HepG2 (cell line): ENCODE data around the gene TMCC2. TPM values are rescaled to one million over a fixed set of nuclear protein-coding genes. Genes with fewer than 3 reads are reported as not detected.

Source experiments
- ATAC-seq: fragments of 200-7000 bp; cut with Tn5 transposase; 3 replicates; pipeline ENCODE4 v1.9.1; 2020; ENCODE audit warnings: mild to moderate bottlenecking, moderate library complexity
- BruUV-seq: library from RNA; stranded (reverse); fragments of 400-500 nt; replicated peaks from 2 replicates; lab custom pipeline; 2021; lab: Mats Ljungman, UMichigan
- CTCF ChIA-PET: fragments of 300-600 bp; formaldehyde crosslinking; extraction: SDS; loops from one replicate; lab custom pipeline; 2021; ENCODE audit warnings: low total read pairs, inconsistent platforms, low intra/inter-chr PET ratio; lab: Yijun Ruan, JAX
- POLR2A ChIA-PET: fragments of 350-600 bp; sonication (Branson Sonifier 250); formaldehyde crosslinking; loops from one replicate; lab custom pipeline; 2020; ENCODE audit warnings: antibody characterized with exemption, inconsistent platforms; lab: Yijun Ruan, JAX
- DNase-seq: peaks from one replicate; pipeline ENCODE4 v3.0.0-alpha.2; 2015; ENCODE audit warnings: low spot score
- FAIRE-seq: peaks from 3 replicates; lab custom pipeline; 2011; peaks lifted over from hg19 to GRCh38; lab: Jason Lieb, UNC
- H2AFZ ChIP-seq: one replicate; pipeline ENCODE4 v1.6.1; 2011; ENCODE audit warnings: low read length, inconsistent platforms
- H3K27ac ChIP-seq: fragments of 300-600 bp; 3 replicates; pipeline ENCODE4 v1.8.0; 2011; ENCODE audit warnings: mixed run types, mild to moderate bottlenecking, mixed read lengths, low read length, inconsistent platforms; ENCODE audit not compliant: insufficient read depth; ENCODE audit errors: extremely low read length
- H3K27me3 ChIP-seq, 2 experiments: fragments of 200-600 bp in 1 of 2; 2 replicates in 1 of 2; 3 replicates in 1 of 2; pipeline versions ENCODE4 v1.6.0 to v1.8.0; 2011; ENCODE audit warnings: low read length in 2 of 2, mild to moderate bottlenecking in 2 of 2, moderate library complexity in 2 of 2, inconsistent platforms in 1 of 2; ENCODE audit not compliant: insufficient read depth in 2 of 2, control insufficient read depth in 1 of 2
- H3K36me3 ChIP-seq, 2 experiments: fragments of 200-600 bp in 1 of 2; replicated peaks in 1 of 2; 2 replicates in 1 of 2; 3 replicates in 1 of 2; pipeline versions ENCODE4 v1.5.1 to v1.8.0; 2011; ENCODE audit warnings: low read length in 2 of 2, inconsistent platforms in 1 of 2; ENCODE audit not compliant: insufficient read depth in 2 of 2, control insufficient read depth in 1 of 2
- H3K4me1 ChIP-seq: 2 replicates; pipeline ENCODE4 v1.5.1; 2012; ENCODE audit warnings: low read length, inconsistent platforms; ENCODE audit not compliant: insufficient read depth
- H3K4me2 ChIP-seq: 2 replicates; pipeline ENCODE4 v1.6.0; 2011; ENCODE audit warnings: low read depth, low read length, inconsistent platforms
- H3K4me3 ChIP-seq, 3 experiments: fragments of 200-600 bp in 1 of 3; sonication (generic), shearing (Covaris generic) in 1 of 3; replicated peaks in 1 of 3; 2 replicates each; pipeline ENCODE4 v1.5.1; 2011 to 2016; ENCODE audit warnings: low read length in 3 of 3, inconsistent platforms in 2 of 3, low read depth in 2 of 3, mild to moderate bottlenecking in 2 of 3, control low read depth in 1 of 3, mixed read lengths in 1 of 3; ENCODE audit not compliant: insufficient read depth in 1 of 3
- H3K79me2 ChIP-seq: one replicate; pipeline ENCODE4 v1.6.1; 2011; ENCODE audit warnings: low read length, inconsistent platforms; ENCODE audit not compliant: insufficient read depth
- H3K9ac ChIP-seq: 2 replicates; pipeline ENCODE4 v1.6.0; 2011; ENCODE audit warnings: mild to moderate bottlenecking, low read depth, low read length, inconsistent platforms; ENCODE audit not compliant: insufficient read depth
- H3K9me3 ChIP-seq: 2 replicates; pipeline ENCODE4 v1.5.1; 2012; ENCODE audit warnings: mild to moderate bottlenecking, low read length
- H4K20me1 ChIP-seq: 2 replicates; pipeline ENCODE4 v1.6.0; 2011; ENCODE audit warnings: inconsistent platforms, mild to moderate bottlenecking, low read length, moderate library complexity; ENCODE audit not compliant: insufficient read depth
- ARID2 ChIP-seq: sonication (generic); formaldehyde crosslinking; IDR thresholded peaks from 2 replicates; pipeline ENCODE4 v1.8.1; 2022; ENCODE audit warnings: mild to moderate bottlenecking, missing genetic modification reagents, borderline replicate concordance
- ARID4A ChIP-seq: sonication (generic); formaldehyde crosslinking; IDR thresholded peaks from 2 replicates; pipeline ENCODE4 v1.5.0; 2020; ENCODE audit warnings: mild to moderate bottlenecking, missing genetic modification reagents, borderline replicate concordance
- ARNT2 ChIP-seq: sonication (generic); formaldehyde crosslinking; IDR thresholded peaks from 2 replicates; pipeline ENCODE4 v1.8.0; 2022; ENCODE audit warnings: mild to moderate bottlenecking, low read depth, missing genetic modification reagents, moderate library complexity
- POGZ ChIP-seq: sonication (generic); formaldehyde crosslinking; IDR thresholded peaks from 2 replicates; pipeline ENCODE4 v1.4.0; 2020; ENCODE audit warnings: mild to moderate bottlenecking, missing genetic modification reagents
- SETDB1 ChIP-seq: sonication (generic); formaldehyde crosslinking; IDR thresholded peaks from 2 replicates; pipeline ENCODE4 v1.5.1; 2020; ENCODE audit warnings: missing genetic modification reagents, mild to moderate bottlenecking, borderline replicate concordance
- TBP ChIP-seq: sonication (generic); formaldehyde crosslinking; IDR thresholded peaks from 2 replicates; pipeline ENCODE4 v1.5.0; 2020; ENCODE audit warnings: missing genetic modification reagents
- TBX2 ChIP-seq: sonication (generic); formaldehyde crosslinking; IDR thresholded peaks from 2 replicates; pipeline ENCODE4 v1.5.0; 2020; ENCODE audit warnings: missing genetic modification reagents, mild to moderate bottlenecking, borderline replicate concordance
- YY1 ChIP-seq: IDR thresholded peaks from 2 replicates; pipeline ENCODE4 v1.6.1; 2011; ENCODE audit warnings: low read length, low read depth, moderate library complexity, mild to moderate bottlenecking; ENCODE audit not compliant: insufficient read depth, insufficient replicate concordance
- ZBTB2 ChIP-seq: sonication (generic); formaldehyde crosslinking; IDR thresholded peaks from 2 replicates; pipeline ENCODE4 v1.8.0; 2022; ENCODE audit warnings: low read depth, missing genetic modification reagents
- ZBTB8A ChIP-seq: sonication (generic); formaldehyde crosslinking; IDR thresholded peaks from 2 replicates; pipeline ENCODE4 v1.4.0; 2020; ENCODE audit warnings: mild to moderate bottlenecking, low read depth, missing genetic modification reagents, borderline replicate concordance
- ZNF296 ChIP-seq: sonication (generic); formaldehyde crosslinking; conservative IDR thresholded peaks from 2 replicates; pipeline ENCODE4 v1.5.0; 2020; ENCODE audit warnings: mild to moderate bottlenecking, missing genetic modification reagents
- ZNF34 ChIP-seq: sonication (generic); formaldehyde crosslinking; IDR thresholded peaks from 2 replicates; pipeline ENCODE4 v1.4.0; 2020; ENCODE audit warnings: mild to moderate bottlenecking, missing genetic modification reagents, borderline replicate concordance
- ZNF572 ChIP-seq: sonication (generic); formaldehyde crosslinking; IDR thresholded peaks from 2 replicates; pipeline ENCODE4 v1.5.1; 2020; ENCODE audit warnings: mild to moderate bottlenecking, missing genetic modification reagents
- ZNF775 ChIP-seq: sonication (generic); formaldehyde crosslinking; IDR thresholded peaks from 2 replicates; pipeline ENCODE4 v1.4.0; 2020; ENCODE audit warnings: missing genetic modification reagents, mild to moderate bottlenecking, moderate library complexity, borderline replicate concordance
- ZNF800 ChIP-seq: sonication (generic); formaldehyde crosslinking; IDR thresholded peaks from 2 replicates; pipeline ENCODE4 v1.4.0; 2020; ENCODE audit warnings: missing genetic modification reagents
- ZSCAN21 ChIP-seq: sonication (generic); formaldehyde crosslinking; IDR thresholded peaks from 2 replicates; pipeline ENCODE4 v1.8.0; 2022; ENCODE audit warnings: mild to moderate bottlenecking, missing genetic modification reagents, moderate library complexity, borderline replicate concordance
- ZSCAN29 ChIP-seq: sonication (generic); formaldehyde crosslinking; conservative IDR thresholded peaks from 2 replicates; pipeline ENCODE4 v1.4.0; 2020; ENCODE audit warnings: mild to moderate bottlenecking, missing genetic modification reagents
- WGBS: methylation state at CpG from one replicate; pipeline ENCODE4 v1.1.6; 2017; ENCODE audit warnings: low lambda C conversion rate; 5-methylcytosine and 5-hydroxymethylcytosine counted together
- in situ Hi-C: cut with HindIII; loops from 2 replicates; pipeline ENCODE4 v1.10.0; 2017; ENCODE audit warnings: low pct_unique_long_range_greater_than_20kb; ENCODE audit not compliant: extremely low pct_ligation_motif_present
- intact Hi-C: fragments of 100-400 bp; cut with micrococcal nuclease; formaldehyde crosslinking; loops from one replicate; pipeline ENCODE4 v1.10.0; 2022; ENCODE audit not compliant: unreplicated experiment
- polyA plus RNA-seq, 8 experiments: library from polyadenylated mRNA; depleted of rRNA in 3 of 8; stranded (reverse) in 7 of 8; unstranded in 1 of 8; fragments of >200 nt; fragmentation: Illumina TruSeq in 4 of 8; extraction: Trizol in 4 of 8; gene quantifications; 2 replicates each; pipeline versions ENCODE4 v1.2.1 to v1.2.3, GENCODE V29; 2011 to 2016; ENCODE audit warnings: low read depth in 4 of 8, missing spikeins in 1 of 8, mixed read lengths in 1 of 8; ENCODE audit not compliant: insufficient read depth in 1 of 8
- total RNA-seq, 5 experiments: library from RNA; depleted of rRNA; stranded (reverse); fragments of >200 nt; fragmentation: Illumina TruSeq; extraction: Trizol; gene quantifications; 2 replicates each; pipeline ENCODE4 v1.2.3, GENCODE V29; 2016; ENCODE audit warnings: low read depth in 1 of 5

Gene TMCC2
- total and polyA plus RNA-seq, 2 of the 13 experiments (the other 11 are each of a cell fraction or from before 2014, with no cell fraction given): 0.12 to 0.24 TPM

- Histone ChIP-seq H3K4me1 (peaks cover 36% of the 10 kb centered on the region), H3K27ac (no peak overlapping the region), H3K9ac (no peak overlapping the region), H2AFZ (no peak overlapping the region), H4K20me1 (no peaks in the 10 kb centered on the region), H3K9me3 (no peaks in the 10 kb centered on the region), H3K27me3 (no peaks in the 10 kb centered on the region), H3K36me3 (peaks cover 18 to 33% of the 10 kb centered on the region in 2 experiments; a peak in 4 of 5 replicates), H3K4me3 (no peak overlapping the region), H3K79me2 (no peaks in the 10 kb centered on the region), H3K4me2 (no peak overlapping the region)
- in situ Hi-C loops: no loop called here
- no peak for ATAC-seq
- BruUV-seq: no TSS peak
- POLR2A ChIA-PET: interaction anchor here (1.0 to 1.2 kb wide), 2 partner anchors 9 to 16 kb away, joined by 3 to 6 read pairs; no protein-coding TSS in a partner anchor
- no peak for FAIRE-seq
- intact Hi-C loops: no loop called here
- 94% methylated on average over 9 of the region's 20 CpGs for WGBS
- CTCF ChIA-PET: no interaction called here
- DNase-seq: no peak
- TF ChIP-seq TBX2 (no peak), ARID2 (CRISPR knock-in tag) (no peak), ZBTB2 (CRISPR knock-in tag) (no peak), ARNT2 (CRISPR knock-in tag) (no peak), ZNF800 (CRISPR knock-in tag) (no peak), TBP (no peak), ZBTB8A (CRISPR knock-in tag) (no peak), ZSCAN29 (no peak), YY1 (no peak), ZNF572 (CRISPR knock-in tag) (no peak), ZNF296 (no peak), ZNF34 (CRISPR knock-in tag) (no peak), ZNF775 (CRISPR knock-in tag) (no peak), ARID4A (CRISPR knock-in tag) (no peak), ZSCAN21 (CRISPR knock-in tag) (no peak), SETDB1 (CRISPR knock-in tag) (no peak), POGZ (no peak)
These were observed 75.6 kb downstream of the TMCC2 start for GRCh38 chr1:205303247-205303888.
